Neural progenitor cell (in vitro differentiated cells): Measurements from ENCODE around the gene EFNA3. TPM values are rescaled to one million over a fixed set of nuclear protein-coding genes. Genes with fewer than 3 reads are reported as not detected.

Experiments
- DNase-seq: peaks from one replicate; pipeline ENCODE4 v3.0.0-alpha.2; 2016; ENCODE audit warnings: low spot score
- H2AFZ ChIP-seq: fragments of 200-600 bp; sonication (generic); replicated peaks from 2 replicates; pipeline ENCODE4 v1.6.1; 2016; ENCODE audit warnings: antibody characterized with exemption
- H3F3A ChIP-seq: fragments of 200-600 bp; sonication (generic); 2 replicates; pipeline ENCODE4 v1.6.1; 2016; ENCODE audit warnings: antibody characterized with exemption, low read depth
- H3K27ac ChIP-seq: fragments of 200-600 bp; sonication (generic); 2 replicates; pipeline ENCODE4 v1.5.1; 2016; ENCODE audit warnings: mild to moderate bottlenecking
- H3K27me3 ChIP-seq: fragments of 200-600 bp; sonication (generic); 2 replicates; pipeline ENCODE4 v1.6.1; 2016; ENCODE audit warnings: mild to moderate bottlenecking, moderate library complexity
- H3K36me3 ChIP-seq: fragments of 200-600 bp; sonication (generic); 2 replicates; pipeline ENCODE4 v1.5.1; 2016
- H3K4me1 ChIP-seq: fragments of 200-600 bp; sonication (generic); 2 replicates; pipeline ENCODE4 v1.6.1; 2016; ENCODE audit warnings: mixed run types
- H3K4me2 ChIP-seq: fragments of 200-600 bp; sonication (generic); 2 replicates; pipeline ENCODE4 v1.6.1; 2016
- H3K4me3 ChIP-seq: fragments of 200-600 bp; sonication (generic); 2 replicates; pipeline ENCODE4 v1.5.1; 2016
- H3K79me2 ChIP-seq: fragments of 200-600 bp; sonication (generic); 2 replicates; pipeline ENCODE4 v1.6.1; 2016; ENCODE audit warnings: low read depth
- H3K9ac ChIP-seq: fragments of 200-600 bp; sonication (generic); 2 replicates; pipeline ENCODE4 v1.6.1; 2016
- H3K9me3 ChIP-seq: fragments of 200-600 bp; sonication (generic); 2 replicates; pipeline ENCODE4 v1.5.1; 2016; ENCODE audit warnings: low read depth
- H4K20me1 ChIP-seq: fragments of 200-600 bp; sonication (generic); 2 replicates; pipeline ENCODE4 v1.6.1; 2016; ENCODE audit warnings: low read depth
- H3K27ac Mint-ChIP-seq: 3 replicates; pipeline ENCODE4 v1.8.0; 2021; ENCODE audit warnings: mixed read lengths
- H3K27me3 Mint-ChIP-seq: 2 replicates; pipeline ENCODE4 v1.8.0; 2022; ENCODE audit warnings: low read depth, mild to moderate bottlenecking, inconsistent platforms, moderate library complexity, mixed read lengths; ENCODE audit not compliant: insufficient read depth
- H3K36me3 Mint-ChIP-seq: 3 replicates; pipeline ENCODE4 v1.8.0; 2021; ENCODE audit warnings: mixed read lengths
- H3K4me1 Mint-ChIP-seq: 3 replicates; pipeline ENCODE4 v1.8.0; 2021; ENCODE audit warnings: mixed read lengths
- H3K4me3 Mint-ChIP-seq: 3 replicates; pipeline ENCODE4 v1.8.0; 2021; ENCODE audit warnings: mild to moderate bottlenecking, moderate library complexity, mixed read lengths
- H3K9me3 Mint-ChIP-seq: 3 replicates; pipeline ENCODE4 v1.8.0; 2020; ENCODE audit warnings: mixed read lengths
- EZH2 ChIP-seq: fragments of 200-600 bp; sonication (generic); IDR thresholded peaks from 2 replicates; pipeline ENCODE4 v1.6.1; 2017; ENCODE audit warnings: antibody characterized with exemption, mild to moderate bottlenecking, moderate library complexity
- EZH2phosphoT487 ChIP-seq: fragments of 200-600 bp; sonication (generic); IDR thresholded peaks from 2 replicates; pipeline ENCODE4 v1.6.1; 2017; ENCODE audit warnings: antibody characterized with exemption
- total RNA-seq: library from RNA; depleted of rRNA; stranded (reverse); fragments of >200 nt; gene quantifications from 2 replicates; pipeline ENCODE4 v1.2.3, GENCODE V29; 2015; ENCODE audit warnings: low replicate concordance
- TF ChIP-seq, protein P1 (sequence below): fragments of 200-600 bp; sonication (generic); IDR thresholded peaks from 2 replicates; pipeline ENCODE4 v1.5.1; 2017; ENCODE audit warnings: antibody characterized with exemption, mild to moderate bottlenecking

EFNA3 gene
- total RNA-seq, 1 donor from 2014 or later = 4.0 TPM

DNA sequence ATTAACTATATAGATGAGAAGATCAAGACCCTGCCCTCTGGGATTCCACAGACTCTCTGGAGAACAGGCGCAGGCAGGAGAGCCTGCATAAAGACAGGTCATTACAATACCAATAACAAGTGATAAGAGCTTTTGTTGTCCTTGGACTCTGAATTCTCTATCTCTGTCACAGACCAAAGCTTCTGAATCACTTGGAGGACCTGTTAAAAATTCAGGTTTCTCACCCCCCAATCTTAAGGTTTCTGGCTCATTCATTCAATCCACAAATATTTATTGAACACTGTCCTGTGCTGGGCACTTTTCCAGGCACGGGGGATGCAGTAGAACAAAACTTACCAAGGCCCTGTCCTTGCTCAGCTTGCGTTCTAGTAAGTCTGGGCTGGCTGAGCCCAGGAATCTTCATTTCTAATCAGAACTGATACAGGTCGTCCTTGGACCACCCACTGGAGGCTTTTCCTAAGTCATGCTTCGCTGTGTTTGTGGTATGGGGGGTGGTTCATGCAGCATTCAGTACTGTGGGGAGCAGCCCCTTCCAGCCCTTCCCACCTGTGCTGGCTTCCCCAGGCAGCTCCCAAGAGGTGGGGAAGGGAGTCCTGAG lies 13.7 kb upstream of the EFNA3 start:
- Histone ChIP-seq H3K4me3 (peak overlapping the region; percentile 93), H3K9ac (no peak overlapping the region), H3K27me3 (peaks cover 7% of the 10 kb centered on the region), H2AFZ (no peak overlapping the region), H3K9me3 (no peaks in the 10 kb centered on the region), H3F3A (peaks cover 40% of the 10 kb centered on the region), H3K4me2 (peak overlapping the region; percentile 94), H4K20me1 (peaks cover 42% of the 10 kb centered on the region), H3K4me1 (peaks cover 23% of the 10 kb centered on the region), H3K79me2 (peaks cover 13% of the 10 kb centered on the region), H3K36me3 (no peaks in the 10 kb centered on the region), H3K27ac (no peak overlapping the region)
- Mint-ChIP-seq H3K9me3 (peaks cover 2% of the 10 kb centered on the region), H3K4me1 (peaks cover 45% of the 10 kb centered on the region), H3K4me3 (peak overlapping the region; percentile 89), H3K27ac (peak overlapping the region; percentile 82), H3K36me3 (peaks cover 9% of the 10 kb centered on the region), H3K27me3 (peaks cover 10% of the 10 kb centered on the region)
- DNase-seq = no peak
- no peak for TF ChIP-seq EZH2phosphoT487
- TF ChIP-seq, protein P1, sequence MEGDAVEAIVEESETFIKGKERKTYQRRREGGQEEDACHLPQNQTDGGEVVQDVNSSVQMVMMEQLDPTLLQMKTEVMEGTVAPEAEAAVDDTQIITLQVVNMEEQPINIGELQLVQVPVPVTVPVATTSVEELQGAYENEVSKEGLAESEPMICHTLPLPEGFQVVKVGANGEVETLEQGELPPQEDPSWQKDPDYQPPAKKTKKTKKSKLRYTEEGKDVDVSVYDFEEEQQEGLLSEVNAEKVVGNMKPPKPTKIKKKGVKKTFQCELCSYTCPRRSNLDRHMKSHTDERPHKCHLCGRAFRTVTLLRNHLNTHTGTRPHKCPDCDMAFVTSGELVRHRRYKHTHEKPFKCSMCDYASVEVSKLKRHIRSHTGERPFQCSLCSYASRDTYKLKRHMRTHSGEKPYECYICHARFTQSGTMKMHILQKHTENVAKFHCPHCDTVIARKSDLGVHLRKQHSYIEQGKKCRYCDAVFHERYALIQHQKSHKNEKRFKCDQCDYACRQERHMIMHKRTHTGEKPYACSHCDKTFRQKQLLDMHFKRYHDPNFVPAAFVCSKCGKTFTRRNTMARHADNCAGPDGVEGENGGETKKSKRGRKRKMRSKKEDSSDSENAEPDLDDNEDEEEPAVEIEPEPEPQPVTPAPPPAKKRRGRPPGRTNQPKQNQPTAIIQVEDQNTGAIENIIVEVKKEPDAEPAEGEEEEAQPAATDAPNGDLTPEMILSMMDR = no peak
- no peak for TF ChIP-seq EZH2

GRCh38 chr1:155066777-155067176 lies 11.9 kb upstream of the EFNA3 start:
- Histone ChIP-seq H3K27me3 (peaks cover 24% of the 10 kb centered on the region), H4K20me1 (peaks cover 39% of the 10 kb centered on the region), H3K9ac (no peak overlapping the region), H3K4me2 (no peak overlapping the region), H3K79me2 (peaks cover 13% of the 10 kb centered on the region), H3K9me3 (no peaks in the 10 kb centered on the region), H3K4me3 (no peak overlapping the region), H3F3A (peaks cover 56% of the 10 kb centered on the region), H3K4me1 (peaks cover 34% of the 10 kb centered on the region), H3K27ac (no peak overlapping the region), H3K36me3 (no peaks in the 10 kb centered on the region), H2AFZ (no peak overlapping the region)
- peaks cover 49% of the 10 kb centered on the region for H3K4me1 Mint-ChIP-seq
- H3K9me3 Mint-ChIP-seq = peaks cover 2% of the 10 kb centered on the region
- H3K36me3 Mint-ChIP-seq = peaks cover 9% of the 10 kb centered on the region
- TF ChIP-seq, protein P1 = no peak
- TF ChIP-seq EZH2phosphoT487 (no peak), EZH2 (no peak)
- peak overlapping the region; percentile 67 for H3K27ac Mint-ChIP-seq
- no peak overlapping the region for H3K4me3 Mint-ChIP-seq
- peaks cover 12% of the 10 kb centered on the region for H3K27me3 Mint-ChIP-seq
- no peak for DNase-seq

DNA sequence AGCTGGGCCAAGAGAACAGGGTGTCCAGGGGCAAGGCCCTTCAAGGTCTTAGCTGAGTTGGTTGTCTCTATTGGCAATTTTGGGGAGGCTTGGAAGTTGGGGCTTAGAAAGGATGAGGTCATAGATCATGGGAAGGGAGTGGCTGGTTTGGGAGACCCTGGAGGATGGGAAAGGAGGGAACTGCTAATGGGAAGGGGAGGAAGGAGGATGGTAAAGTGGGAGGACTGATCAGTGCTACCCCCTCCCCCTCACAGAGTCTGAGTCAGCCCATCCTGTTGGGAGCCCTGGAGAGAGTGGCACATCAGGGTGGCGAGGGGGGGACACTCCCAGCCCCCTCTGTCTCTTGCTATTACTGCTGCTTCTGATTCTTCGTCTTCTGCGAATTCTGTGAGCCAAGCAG lies 10.0 kb upstream of the EFNA3 start:
- Mint-ChIP-seq H3K27ac (no peak overlapping the region), H3K4me1 (peaks cover 50% of the 10 kb centered on the region), H3K4me3 (peak overlapping the region; percentile 56), H3K9me3 (peaks cover 2% of the 10 kb centered on the region), H3K36me3 (peaks cover 9% of the 10 kb centered on the region), H3K27me3 (peaks cover 10% of the 10 kb centered on the region)
- no peak overlapping the region for H3K4me3 ChIP-seq
- TF ChIP-seq EZH2 (no peak), EZH2phosphoT487 (no peak)
- TF ChIP-seq, protein P1 = no peak
- H2AFZ ChIP-seq = no peak overlapping the region
- H3K27ac ChIP-seq = no peak overlapping the region
- H3K27me3 ChIP-seq = peaks cover 35% of the 10 kb centered on the region
- H3K36me3 ChIP-seq = no peaks in the 10 kb centered on the region
- no peak for DNase-seq
- peaks cover 36% of the 10 kb centered on the region for H4K20me1 ChIP-seq
- peaks cover 53% of the 10 kb centered on the region for H3F3A ChIP-seq
- peaks cover 28% of the 10 kb centered on the region for H3K4me1 ChIP-seq
- no peak overlapping the region for H3K9ac ChIP-seq
- H3K79me2 ChIP-seq = peaks cover 13% of the 10 kb centered on the region
- no peak overlapping the region for H3K4me2 ChIP-seq
- H3K9me3 ChIP-seq = no peaks in the 10 kb centered on the region
